ENCODE results near the gene PLEKHA4. TPM values are rescaled to one million over a fixed set of nuclear protein-coding genes. Genes with fewer than 3 reads are reported as not detected.

The PLEKHA4 gene
- total and polyA plus RNA-seq, 9 of the 15 experiments (the other 6 are each of a cell fraction or from before 2014, with no cell fraction given) = 0.07 to 30.8 (median 11.4) TPM

DNA sequence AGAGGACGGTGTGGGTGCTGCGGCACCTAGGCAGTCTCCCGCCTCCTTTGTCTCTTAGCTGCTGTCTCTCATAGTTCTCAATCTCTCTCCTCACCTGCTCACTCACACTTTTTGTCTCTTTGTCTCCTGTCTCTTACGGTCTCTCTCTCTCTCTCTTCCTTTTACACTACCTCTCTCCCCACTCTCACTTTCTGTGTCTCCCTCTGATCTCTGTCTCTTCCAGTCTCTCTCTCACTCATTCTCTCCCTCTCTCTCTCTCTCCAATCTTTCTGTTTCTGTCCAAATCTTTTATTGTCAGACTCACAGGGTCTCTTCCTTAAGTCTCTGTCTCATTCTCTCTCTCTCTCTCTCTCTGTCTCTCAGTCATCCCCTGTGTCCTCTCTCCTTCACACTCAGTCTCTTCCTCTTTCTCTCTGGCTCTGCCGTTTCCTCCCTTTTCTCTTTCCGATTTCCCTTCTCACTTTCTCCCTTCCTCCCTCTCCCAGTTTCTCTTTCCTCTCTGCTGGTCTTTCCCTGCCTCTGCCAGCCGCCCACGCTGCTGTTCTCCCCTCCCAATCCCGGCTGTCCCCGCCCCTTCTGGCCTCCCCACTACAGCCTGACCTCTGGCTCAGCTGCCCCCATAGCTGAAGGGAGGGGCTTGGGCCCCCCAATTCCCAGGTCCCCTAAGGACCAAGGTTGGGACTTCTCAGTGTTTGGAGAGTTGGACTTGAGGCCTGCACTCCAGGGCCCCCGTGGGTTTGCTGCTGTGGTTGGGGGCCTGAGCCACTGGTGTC lies at the start of gene PLEKHA4 (continued):
- TF ChIP-seq, protein P1, sequence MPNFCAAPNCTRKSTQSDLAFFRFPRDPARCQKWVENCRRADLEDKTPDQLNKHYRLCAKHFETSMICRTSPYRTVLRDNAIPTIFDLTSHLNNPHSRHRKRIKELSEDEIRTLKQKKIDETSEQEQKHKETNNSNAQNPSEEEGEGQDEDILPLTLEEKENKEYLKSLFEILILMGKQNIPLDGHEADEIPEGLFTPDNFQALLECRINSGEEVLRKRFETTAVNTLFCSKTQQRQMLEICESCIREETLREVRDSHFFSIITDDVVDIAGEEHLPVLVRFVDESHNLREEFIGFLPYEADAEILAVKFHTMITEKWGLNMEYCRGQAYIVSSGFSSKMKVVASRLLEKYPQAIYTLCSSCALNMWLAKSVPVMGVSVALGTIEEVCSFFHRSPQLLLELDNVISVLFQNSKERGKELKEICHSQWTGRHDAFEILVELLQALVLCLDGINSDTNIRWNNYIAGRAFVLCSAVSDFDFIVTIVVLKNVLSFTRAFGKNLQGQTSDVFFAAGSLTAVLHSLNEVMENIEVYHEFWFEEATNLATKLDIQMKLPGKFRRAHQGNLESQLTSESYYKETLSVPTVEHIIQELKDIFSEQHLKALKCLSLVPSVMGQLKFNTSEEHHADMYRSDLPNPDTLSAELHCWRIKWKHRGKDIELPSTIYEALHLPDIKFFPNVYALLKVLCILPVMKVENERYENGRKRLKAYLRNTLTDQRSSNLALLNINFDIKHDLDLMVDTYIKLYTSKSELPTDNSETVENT (CRISPR knock-in tag; IDR thresholded peaks at IDR 0.05) = no peak
- peak; percentile 56; the same call in 1 of the 2 replicates for TF ChIP-seq MCM5 (IDR thresholded peaks at IDR 0.05; ENCODE audit: low read depth)
- TF ChIP-seq, protein P2, sequence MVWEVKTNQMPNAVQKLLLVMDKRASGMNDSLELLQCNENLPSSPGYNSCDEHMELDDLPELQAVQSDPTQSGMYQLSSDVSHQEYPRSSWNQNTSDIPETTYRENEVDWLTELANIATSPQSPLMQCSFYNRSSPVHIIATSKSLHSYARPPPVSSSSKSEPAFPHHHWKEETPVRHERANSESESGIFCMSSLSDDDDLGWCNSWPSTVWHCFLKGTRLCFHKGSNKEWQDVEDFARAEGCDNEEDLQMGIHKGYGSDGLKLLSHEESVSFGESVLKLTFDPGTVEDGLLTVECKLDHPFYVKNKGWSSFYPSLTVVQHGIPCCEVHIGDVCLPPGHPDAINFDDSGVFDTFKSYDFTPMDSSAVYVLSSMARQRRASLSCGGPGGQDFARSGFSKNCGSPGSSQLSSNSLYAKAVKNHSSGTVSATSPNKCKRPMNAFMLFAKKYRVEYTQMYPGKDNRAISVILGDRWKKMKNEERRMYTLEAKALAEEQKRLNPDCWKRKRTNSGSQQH (CRISPR knock-in tag; IDR thresholded peaks at IDR 0.05) = peak; percentile 90
- TF ChIP-seq ELF2 (CRISPR knock-in tag; IDR thresholded peaks at IDR 0.05) = no peak
- TF ChIP-seq ZNF121 (CRISPR knock-in tag; conservative IDR thresholded peaks at IDR 0.05) = no peak
- TF ChIP-seq HNRNPLL (IDR thresholded peaks at IDR 0.05; ENCODE audit: low read depth, low read length, poor library complexity, severe bottlenecking) = no peak
- TF ChIP-seq L3MBTL2 (IDR thresholded peaks at IDR 0.05) = no peak
- TF ChIP-seq ZNF561 (CRISPR knock-in tag; conservative IDR thresholded peaks at IDR 0.05) = no peak
- TF ChIP-seq ZC3H11A (IDR thresholded peaks at IDR 0.05; ENCODE audit: low read depth, low read length) = no peak
- TF ChIP-seq ZEB2 (IDR thresholded peaks at IDR 0.05) = peak; percentile 71; the same call in 1 of the 2 replicates
- TF ChIP-seq U2AF2 (optimal IDR thresholded peaks at IDR 0.05; ENCODE audit: low read depth, low read length) = no peak
- TF ChIP-seq CBX5 (IDR thresholded peaks at IDR 0.05; ENCODE audit: borderline replicate concordance, low read depth) = no peak
- TF ChIP-seq, protein P3, sequence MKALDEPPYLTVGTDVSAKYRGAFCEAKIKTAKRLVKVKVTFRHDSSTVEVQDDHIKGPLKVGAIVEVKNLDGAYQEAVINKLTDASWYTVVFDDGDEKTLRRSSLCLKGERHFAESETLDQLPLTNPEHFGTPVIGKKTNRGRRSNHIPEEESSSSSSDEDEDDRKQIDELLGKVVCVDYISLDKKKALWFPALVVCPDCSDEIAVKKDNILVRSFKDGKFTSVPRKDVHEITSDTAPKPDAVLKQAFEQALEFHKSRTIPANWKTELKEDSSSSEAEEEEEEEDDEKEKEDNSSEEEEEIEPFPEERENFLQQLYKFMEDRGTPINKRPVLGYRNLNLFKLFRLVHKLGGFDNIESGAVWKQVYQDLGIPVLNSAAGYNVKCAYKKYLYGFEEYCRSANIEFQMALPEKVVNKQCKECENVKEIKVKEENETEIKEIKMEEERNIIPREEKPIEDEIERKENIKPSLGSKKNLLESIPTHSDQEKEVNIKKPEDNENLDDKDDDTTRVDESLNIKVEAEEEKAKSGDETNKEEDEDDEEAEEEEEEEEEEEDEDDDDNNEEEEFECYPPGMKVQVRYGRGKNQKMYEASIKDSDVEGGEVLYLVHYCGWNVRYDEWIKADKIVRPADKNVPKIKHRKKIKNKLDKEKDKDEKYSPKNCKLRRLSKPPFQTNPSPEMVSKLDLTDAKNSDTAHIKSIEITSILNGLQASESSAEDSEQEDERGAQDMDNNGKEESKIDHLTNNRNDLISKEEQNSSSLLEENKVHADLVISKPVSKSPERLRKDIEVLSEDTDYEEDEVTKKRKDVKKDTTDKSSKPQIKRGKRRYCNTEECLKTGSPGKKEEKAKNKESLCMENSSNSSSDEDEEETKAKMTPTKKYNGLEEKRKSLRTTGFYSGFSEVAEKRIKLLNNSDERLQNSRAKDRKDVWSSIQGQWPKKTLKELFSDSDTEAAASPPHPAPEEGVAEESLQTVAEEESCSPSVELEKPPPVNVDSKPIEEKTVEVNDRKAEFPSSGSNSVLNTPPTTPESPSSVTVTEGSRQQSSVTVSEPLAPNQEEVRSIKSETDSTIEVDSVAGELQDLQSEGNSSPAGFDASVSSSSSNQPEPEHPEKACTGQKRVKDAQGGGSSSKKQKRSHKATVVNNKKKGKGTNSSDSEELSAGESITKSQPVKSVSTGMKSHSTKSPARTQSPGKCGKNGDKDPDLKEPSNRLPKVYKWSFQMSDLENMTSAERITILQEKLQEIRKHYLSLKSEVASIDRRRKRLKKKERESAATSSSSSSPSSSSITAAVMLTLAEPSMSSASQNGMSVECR (CRISPR knock-in tag; IDR thresholded peaks at IDR 0.05) = no peak
- TF ChIP-seq, protein P4, sequence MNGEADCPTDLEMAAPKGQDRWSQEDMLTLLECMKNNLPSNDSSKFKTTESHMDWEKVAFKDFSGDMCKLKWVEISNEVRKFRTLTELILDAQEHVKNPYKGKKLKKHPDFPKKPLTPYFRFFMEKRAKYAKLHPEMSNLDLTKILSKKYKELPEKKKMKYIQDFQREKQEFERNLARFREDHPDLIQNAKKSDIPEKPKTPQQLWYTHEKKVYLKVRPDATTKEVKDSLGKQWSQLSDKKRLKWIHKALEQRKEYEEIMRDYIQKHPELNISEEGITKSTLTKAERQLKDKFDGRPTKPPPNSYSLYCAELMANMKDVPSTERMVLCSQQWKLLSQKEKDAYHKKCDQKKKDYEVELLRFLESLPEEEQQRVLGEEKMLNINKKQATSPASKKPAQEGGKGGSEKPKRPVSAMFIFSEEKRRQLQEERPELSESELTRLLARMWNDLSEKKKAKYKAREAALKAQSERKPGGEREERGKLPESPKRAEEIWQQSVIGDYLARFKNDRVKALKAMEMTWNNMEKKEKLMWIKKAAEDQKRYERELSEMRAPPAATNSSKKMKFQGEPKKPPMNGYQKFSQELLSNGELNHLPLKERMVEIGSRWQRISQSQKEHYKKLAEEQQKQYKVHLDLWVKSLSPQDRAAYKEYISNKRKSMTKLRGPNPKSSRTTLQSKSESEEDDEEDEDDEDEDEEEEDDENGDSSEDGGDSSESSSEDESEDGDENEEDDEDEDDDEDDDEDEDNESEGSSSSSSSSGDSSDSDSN (IDR thresholded peaks at IDR 0.05; ENCODE audit: borderline replicate concordance in 1 of 2, low read depth in 2 of 2, low read length in 2 of 2) = no peak
- no peak for TF ChIP-seq ZNF124 (CRISPR knock-in tag; IDR thresholded peaks at IDR 0.05)
- no peak for TF ChIP-seq POU5F1 (IDR thresholded peaks at IDR 0.05; ENCODE audit: borderline replicate concordance, low read depth, low read length, partially characterized antibody)
- no peak for TF ChIP-seq MED1 (CRISPR knock-in tag; IDR thresholded peaks at IDR 0.05; ENCODE audit: borderline replicate concordance)
- no peak for TF ChIP-seq SLC30A9 (CRISPR knock-in tag; IDR thresholded peaks at IDR 0.05)
